Measurements from ENCODE around the gene S100A4.
A peak's percentile ranks its signal among the peaks of the same experiment; 100 is the strongest.

DNA sequence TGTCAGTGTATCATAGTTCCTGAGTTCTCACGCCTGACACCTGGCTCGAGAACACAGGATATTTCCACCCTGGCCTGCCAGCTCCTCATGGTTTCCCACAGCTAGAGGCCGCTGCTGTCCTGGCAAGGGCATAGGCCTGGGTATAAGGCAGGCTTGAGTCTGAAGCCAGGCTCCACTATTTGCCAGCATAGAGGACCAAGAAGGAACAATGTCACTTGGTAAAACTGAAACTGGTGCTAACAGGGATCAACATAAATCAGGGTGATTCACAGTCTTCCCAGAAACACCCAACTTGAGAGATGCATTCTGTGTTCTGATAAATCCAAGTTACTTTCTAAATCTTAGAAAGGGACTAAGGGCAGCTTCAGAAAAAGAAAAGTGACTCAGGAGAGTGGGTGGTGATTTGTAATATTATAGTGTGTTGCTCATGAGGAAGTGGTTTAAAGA is 27.0 kb upstream of the S100A4 start:
- TF ChIP-seq, protein P1, sequence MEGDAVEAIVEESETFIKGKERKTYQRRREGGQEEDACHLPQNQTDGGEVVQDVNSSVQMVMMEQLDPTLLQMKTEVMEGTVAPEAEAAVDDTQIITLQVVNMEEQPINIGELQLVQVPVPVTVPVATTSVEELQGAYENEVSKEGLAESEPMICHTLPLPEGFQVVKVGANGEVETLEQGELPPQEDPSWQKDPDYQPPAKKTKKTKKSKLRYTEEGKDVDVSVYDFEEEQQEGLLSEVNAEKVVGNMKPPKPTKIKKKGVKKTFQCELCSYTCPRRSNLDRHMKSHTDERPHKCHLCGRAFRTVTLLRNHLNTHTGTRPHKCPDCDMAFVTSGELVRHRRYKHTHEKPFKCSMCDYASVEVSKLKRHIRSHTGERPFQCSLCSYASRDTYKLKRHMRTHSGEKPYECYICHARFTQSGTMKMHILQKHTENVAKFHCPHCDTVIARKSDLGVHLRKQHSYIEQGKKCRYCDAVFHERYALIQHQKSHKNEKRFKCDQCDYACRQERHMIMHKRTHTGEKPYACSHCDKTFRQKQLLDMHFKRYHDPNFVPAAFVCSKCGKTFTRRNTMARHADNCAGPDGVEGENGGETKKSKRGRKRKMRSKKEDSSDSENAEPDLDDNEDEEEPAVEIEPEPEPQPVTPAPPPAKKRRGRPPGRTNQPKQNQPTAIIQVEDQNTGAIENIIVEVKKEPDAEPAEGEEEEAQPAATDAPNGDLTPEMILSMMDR (IDR thresholded peaks at IDR 0.05), result peak; percentile 30
- TF ChIP-seq, protein P2, sequence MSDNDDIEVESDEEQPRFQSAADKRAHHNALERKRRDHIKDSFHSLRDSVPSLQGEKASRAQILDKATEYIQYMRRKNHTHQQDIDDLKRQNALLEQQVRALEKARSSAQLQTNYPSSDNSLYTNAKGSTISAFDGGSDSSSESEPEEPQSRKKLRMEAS (CRISPR knock-in tag; IDR thresholded peaks at IDR 0.05), result no peak

Data from WTC11 (cell line).